Measurements from ENCODE around the gene BHMT. TPM values are rescaled to one million over a fixed set of nuclear protein-coding genes. Genes with fewer than 3 reads are reported as not detected.

BHMT gene
- total RNA-seq (under 1 TPM; 0.48 to 0.49 TPM), polyA plus RNA-seq (1 to 10 TPM in 1 of 2 donors, under 1 TPM in 1; 0.05 to 2.3 TPM)
- long read RNA-seq, donor 1, partial matches to known transcripts: 0 of 2 reads
- long read RNA-seq, donor 1, other reads (novel, unspliced or antisense): 0 of 2 reads
- long read RNA-seq, donor 2: 0 reads

DNA sequence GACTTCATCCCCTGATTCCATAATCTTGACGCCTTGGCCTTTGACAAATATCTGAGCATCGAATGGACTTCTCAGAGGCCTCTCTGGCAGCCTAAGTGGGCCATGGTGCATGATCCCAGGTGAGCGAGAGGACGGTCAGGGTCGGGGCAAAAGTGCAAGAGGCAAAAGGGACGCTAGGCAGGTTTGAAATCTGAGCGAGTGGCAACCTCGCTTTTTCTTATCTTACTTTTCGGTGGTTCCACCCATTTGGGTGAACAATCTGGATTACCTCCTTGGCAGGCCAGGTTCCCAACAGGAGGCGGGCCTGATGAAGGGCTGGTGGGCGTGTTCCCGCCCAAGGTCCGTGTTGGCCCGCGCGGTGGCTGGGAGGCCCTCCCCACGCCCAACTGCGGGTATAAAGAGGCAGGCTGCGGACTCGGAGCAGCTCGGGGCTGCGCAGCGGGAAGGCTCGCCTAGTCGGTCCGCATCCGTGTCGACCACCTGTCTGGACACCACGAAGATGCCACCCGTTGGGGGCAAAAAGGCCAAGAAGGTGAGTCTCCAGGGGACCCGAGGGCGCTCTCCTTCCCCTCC is at the start of gene BHMT:
Gene BHMT (plus strand): TSS at position 423 of the 573 bp plus-strand sequence. CDS start 77 bp downstream, at position 500.
- H3K27me3 ChIP-seq (ENCODE audit: control insufficient read depth in 1 of 2, insufficient read depth in 2 of 2, low read length in 1 of 2): no peaks in the 10 kb centered on the region
- H3K4me1 ChIP-seq (ENCODE audit: control insufficient read depth in 1 of 2, insufficient read depth in 2 of 2, low read length in 2 of 2): peaks cover 0 to 2% of the 10 kb centered on the region in 2 donors
- ATAC-seq (ENCODE audit: low FRiP score) (peak; percentile 36), DNase-seq (no peak)
- no peak within 1 kb of the TSS for H3K4me3 ChIP-seq (ENCODE audit: low read length in 2 of 2)
- no peaks in the 10 kb centered on the region for H3K9me3 ChIP-seq (ENCODE audit: control insufficient read depth, low read length)
- no peaks in the 10 kb centered on the region for H3K36me3 ChIP-seq (ENCODE audit: control insufficient read depth in 1 of 2, insufficient read depth in 2 of 2, low read length in 1 of 2)
- WGBS, 2 donors: 28 to 30% methylated on average over 32 of the region's 32 CpGs
- intact Hi-C loops (cut with DNase I): no loop called here
- H3K27ac ChIP-seq (ENCODE audit: low read depth in 1 of 2, low read length in 2 of 2): no peak within 1 kb of the TSS

- DNase-seq (no peak), ATAC-seq (ENCODE audit: low FRiP score) (no peak)
- no peaks in the 10 kb centered on the region for H3K36me3 ChIP-seq (ENCODE audit: control insufficient read depth in 1 of 2, insufficient read depth in 2 of 2, low read length in 1 of 2)
- 82 to 85% methylated on average over 3 of the region's 3 CpGs for WGBS, 2 donors
- H3K4me1 ChIP-seq (ENCODE audit: control insufficient read depth in 1 of 2, insufficient read depth in 2 of 2, low read length in 2 of 2): no peaks in the 10 kb centered on the region
- no peak overlapping the region for H3K27ac ChIP-seq (ENCODE audit: low read depth in 1 of 2, low read length in 2 of 2)
- H3K27me3 ChIP-seq (ENCODE audit: control insufficient read depth in 1 of 2, insufficient read depth in 2 of 2, low read length in 1 of 2): no peaks in the 10 kb centered on the region
- H3K4me3 ChIP-seq (ENCODE audit: low read length in 2 of 2): no peak overlapping the region
- H3K9me3 ChIP-seq (ENCODE audit: control insufficient read depth, low read length): no peaks in the 10 kb centered on the region
- intact Hi-C loops (cut with DNase I): no loop called here
These were observed 49.2 kb upstream of the BHMT start for GRCh38 chr5:79062436-79062835.

DNA sequence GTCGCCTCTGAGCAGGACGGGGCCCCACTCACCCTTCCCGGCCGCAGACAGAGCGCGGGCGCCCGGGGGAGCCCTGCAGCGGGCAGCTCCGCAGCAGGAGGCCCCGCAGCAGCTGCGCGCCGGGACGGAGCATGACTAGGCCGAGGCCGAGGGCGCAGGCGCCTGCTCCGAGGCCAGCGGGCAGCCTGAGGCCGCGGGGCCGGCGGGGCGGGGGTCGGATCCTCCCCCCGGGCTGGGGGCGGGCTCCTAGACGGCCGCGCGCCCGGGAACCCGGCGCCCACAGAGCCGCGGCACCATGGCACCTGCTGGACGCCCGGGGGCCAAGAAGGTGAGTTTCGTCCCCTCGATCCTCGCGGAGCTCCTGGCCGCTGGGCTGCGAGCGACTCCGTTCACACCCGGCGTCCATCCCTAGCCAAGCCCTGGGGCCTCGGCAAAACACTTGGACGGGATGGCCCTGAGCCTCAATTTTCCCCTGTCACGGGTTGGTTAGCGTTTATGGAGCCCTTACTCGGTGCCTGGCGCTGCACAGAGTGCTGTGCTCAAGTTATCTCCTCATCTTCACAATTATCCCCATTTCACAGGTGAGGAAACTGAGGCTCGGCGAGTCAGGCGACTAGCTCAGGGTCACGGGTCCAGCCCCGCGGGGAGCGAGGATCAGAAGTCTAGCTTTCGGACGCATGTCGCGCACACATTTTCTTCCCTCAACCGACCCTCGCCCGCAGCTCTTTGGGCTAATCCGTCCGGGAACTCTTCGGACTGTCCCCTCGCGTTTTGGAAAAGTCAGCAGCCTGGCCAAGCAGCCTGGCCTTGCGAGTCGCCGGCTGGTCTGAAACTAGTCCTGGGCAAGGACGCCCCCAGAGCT is 41.9 kb upstream of the BHMT start, which contains the start of the genes BHMT2 and DMGDH:
Gene BHMT2 (plus strand): TSS at position 280 of the 862 bp plus-strand sequence. CDS start 16 bp downstream, at position 296.
Gene DMGDH (minus strand): TSS at position 187 of the 862 bp plus-strand sequence. CDS start 54 bp downstream, at position 133.
- H3K4me3 ChIP-seq (ENCODE audit: low read length in 2 of 2): peak within 1 kb of the TSS; percentile 31 to 36
- H3K9me3 ChIP-seq (ENCODE audit: control insufficient read depth, low read length): no peaks in the 10 kb centered on the region
- no peaks in the 10 kb centered on the region for H3K36me3 ChIP-seq (ENCODE audit: control insufficient read depth in 1 of 2, insufficient read depth in 2 of 2, low read length in 1 of 2)
- peak within 1 kb of the TSS in 1 of 2 donors; percentile 29 for H3K27ac ChIP-seq (ENCODE audit: low read depth in 1 of 2, low read length in 2 of 2)
- no peaks in the 10 kb centered on the region for H3K27me3 ChIP-seq (ENCODE audit: control insufficient read depth in 1 of 2, insufficient read depth in 2 of 2, low read length in 1 of 2)
- 14 to 19% methylated on average over 56 to 79 of the region's 79 CpGs for WGBS, 2 donors
- peak; percentile 86 for ATAC-seq (ENCODE audit: low FRiP score)
- intact Hi-C loops (cut with DNase I): no loop called here
- DNase-seq: peak; percentile 69 to 83
- H3K4me1 ChIP-seq (ENCODE audit: control insufficient read depth in 1 of 2, insufficient read depth in 2 of 2, low read length in 2 of 2): no peaks in the 10 kb centered on the region

DNA sequence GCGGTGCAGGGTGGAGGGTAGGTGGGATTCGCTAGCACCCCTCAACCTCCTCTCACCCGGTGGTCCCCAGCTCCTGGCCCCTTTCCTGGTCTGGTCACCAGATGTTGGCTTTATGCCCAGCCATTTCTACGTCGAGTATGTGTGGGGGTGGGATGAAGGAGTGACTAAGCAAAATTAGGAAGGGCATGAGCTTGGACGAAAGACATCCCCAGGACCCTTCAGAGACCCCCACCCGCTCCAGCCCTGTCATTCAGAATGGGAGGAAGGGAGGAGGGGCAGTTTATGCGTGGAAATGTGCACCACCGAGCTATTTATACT is 41.3 kb upstream of the BHMT start:
- Histone ChIP-seq H3K9me3 (ENCODE audit: control insufficient read depth, low read length) (no peaks in the 10 kb centered on the region), H3K4me1 (ENCODE audit: control insufficient read depth in 1 of 2, insufficient read depth in 2 of 2, low read length in 2 of 2) (no peaks in the 10 kb centered on the region), H3K4me3 (ENCODE audit: low read length in 2 of 2) (peak overlapping the region in 1 of 2 donors; percentile 31), H3K27me3 (ENCODE audit: control insufficient read depth in 1 of 2, insufficient read depth in 2 of 2, low read length in 1 of 2) (no peaks in the 10 kb centered on the region), H3K36me3 (ENCODE audit: control insufficient read depth in 1 of 2, insufficient read depth in 2 of 2, low read length in 1 of 2) (no peaks in the 10 kb centered on the region), H3K27ac (ENCODE audit: low read depth in 1 of 2, low read length in 2 of 2) (peak overlapping the region in 1 of 2 donors; percentile 0)
- no peak for DNase-seq
- WGBS, 2 donors: 17 to 19% methylated on average over 9 of the region's 9 CpGs
- intact Hi-C loops (cut with DNase I): no loop called here
- ATAC-seq (ENCODE audit: low FRiP score): peak; percentile 60

- Histone ChIP-seq H3K36me3 (ENCODE audit: control insufficient read depth in 1 of 2, insufficient read depth in 2 of 2, low read length in 1 of 2) (no peaks in the 10 kb centered on the region), H3K4me3 (ENCODE audit: low read length in 2 of 2) (no peak overlapping the region), H3K9me3 (ENCODE audit: control insufficient read depth, low read length) (no peaks in the 10 kb centered on the region), H3K27ac (ENCODE audit: low read depth in 1 of 2, low read length in 2 of 2) (peak overlapping the region in 1 of 2 donors; percentile 5), H3K4me1 (ENCODE audit: control insufficient read depth in 1 of 2, insufficient read depth in 2 of 2, low read length in 2 of 2) (no peaks in the 10 kb centered on the region), H3K27me3 (ENCODE audit: control insufficient read depth in 1 of 2, insufficient read depth in 2 of 2, low read length in 1 of 2) (no peaks in the 10 kb centered on the region)
- ATAC-seq (ENCODE audit: low FRiP score) (no peak), DNase-seq (no peak)
- intact Hi-C loops (cut with DNase I): no loop called here
- 83 to 84% methylated on average over 6 of the region's 6 CpGs for WGBS, 2 donors
These were observed 37.0 kb upstream of the BHMT start for GRCh38 chr5:79074641-79075040.

DNA sequence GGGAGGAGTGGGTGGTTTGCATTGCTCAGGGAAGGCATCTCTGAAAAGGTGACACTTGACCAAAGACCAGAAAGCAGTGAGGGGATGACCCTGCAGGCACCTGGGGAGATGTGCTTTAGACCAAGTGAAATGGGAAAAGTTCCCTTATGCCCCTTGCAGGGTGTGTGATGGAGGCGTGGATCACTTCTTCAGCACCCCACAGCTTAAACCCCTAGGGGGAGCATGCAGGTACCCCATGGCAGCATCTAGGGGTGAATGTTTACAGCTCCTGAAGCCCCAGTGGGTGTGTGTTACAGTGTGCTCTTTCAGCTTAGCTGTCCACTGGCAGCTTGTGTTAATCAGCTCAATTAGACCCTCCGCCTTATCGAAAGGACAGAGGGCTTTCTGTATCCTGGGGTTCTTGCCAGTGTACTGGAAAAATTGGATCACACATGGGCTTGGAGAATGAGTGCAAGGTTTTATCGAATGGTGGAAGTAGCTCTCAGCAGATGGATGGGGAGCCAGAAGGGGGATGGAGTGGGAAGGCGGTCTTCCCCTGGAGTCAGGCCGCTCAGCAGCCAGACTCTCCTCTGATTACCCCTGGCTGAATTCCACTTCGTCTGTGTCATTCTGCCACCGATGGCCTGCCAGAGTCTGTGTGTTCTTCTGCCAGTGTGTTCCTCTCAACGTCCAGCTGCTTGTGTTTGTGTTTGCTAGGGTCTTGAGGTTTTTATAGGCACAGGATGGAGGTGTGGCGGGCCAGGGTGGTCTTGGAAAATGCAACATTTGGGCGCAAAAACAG is 35.8 kb upstream of the BHMT start:
- WGBS, 2 donors: 81 to 84% methylated on average over 11 of the region's 11 CpGs
- H3K27ac ChIP-seq (ENCODE audit: low read depth in 1 of 2, low read length in 2 of 2): no peak overlapping the region
- ATAC-seq (ENCODE audit: low FRiP score): no peak
- DNase-seq: no peak
- intact Hi-C loops (cut with DNase I): no loop called here
- H3K9me3 ChIP-seq (ENCODE audit: control insufficient read depth, low read length): no peaks in the 10 kb centered on the region
- H3K27me3 ChIP-seq (ENCODE audit: control insufficient read depth in 1 of 2, insufficient read depth in 2 of 2, low read length in 1 of 2): no peaks in the 10 kb centered on the region
- H3K4me3 ChIP-seq (ENCODE audit: low read length in 2 of 2): no peak overlapping the region
- H3K4me1 ChIP-seq (ENCODE audit: control insufficient read depth in 1 of 2, insufficient read depth in 2 of 2, low read length in 2 of 2): no peaks in the 10 kb centered on the region
- peaks cover 0 to 1% of the 10 kb centered on the region in 2 donors for H3K36me3 ChIP-seq (ENCODE audit: control insufficient read depth in 1 of 2, insufficient read depth in 2 of 2, low read length in 1 of 2)

DNA sequence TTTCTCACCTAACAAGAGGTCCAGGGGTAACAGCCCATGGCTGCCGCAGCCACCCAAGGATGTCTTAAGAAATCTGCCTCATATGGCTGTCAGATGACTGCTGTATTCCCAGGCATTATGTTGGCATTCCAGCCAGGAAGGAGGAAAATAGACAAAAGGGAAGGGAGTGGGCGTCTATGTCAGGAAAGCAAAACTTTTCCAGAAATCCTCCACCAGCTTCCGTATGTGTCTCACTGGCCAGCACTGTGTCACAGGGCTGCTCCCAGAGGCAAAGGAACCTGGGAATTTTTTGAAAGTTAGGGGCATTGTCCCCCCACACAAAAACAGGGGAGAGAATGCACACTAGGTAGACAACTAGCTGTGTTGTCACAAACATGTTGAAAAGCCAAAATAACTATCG is 34.8 kb upstream of the BHMT start:
- ATAC-seq (ENCODE audit: low FRiP score): no peak
- no peaks in the 10 kb centered on the region for H3K9me3 ChIP-seq (ENCODE audit: control insufficient read depth, low read length)
- 38 to 44% methylated on average over 4 of the region's 4 CpGs for WGBS, 2 donors
- H3K36me3 ChIP-seq (ENCODE audit: control insufficient read depth in 1 of 2, insufficient read depth in 2 of 2, low read length in 1 of 2): peaks cover 0 to 1% of the 10 kb centered on the region in 2 donors
- intact Hi-C loops (cut with DNase I): no loop called here
- H3K27me3 ChIP-seq (ENCODE audit: control insufficient read depth in 1 of 2, insufficient read depth in 2 of 2, low read length in 1 of 2): no peaks in the 10 kb centered on the region
- no peak for DNase-seq
- peak overlapping the region in 1 of 2 donors; percentile 47 for H3K27ac ChIP-seq (ENCODE audit: low read depth in 1 of 2, low read length in 2 of 2)
- no peak overlapping the region for H3K4me3 ChIP-seq (ENCODE audit: low read length in 2 of 2)
- no peaks in the 10 kb centered on the region for H3K4me1 ChIP-seq (ENCODE audit: control insufficient read depth in 1 of 2, insufficient read depth in 2 of 2, low read length in 2 of 2)

- Histone ChIP-seq H3K36me3 (ENCODE audit: control insufficient read depth in 1 of 2, insufficient read depth in 2 of 2, low read length in 1 of 2) (peaks cover 0 to 1% of the 10 kb centered on the region in 2 donors), H3K4me3 (ENCODE audit: low read length in 2 of 2) (no peak overlapping the region), H3K27me3 (ENCODE audit: control insufficient read depth in 1 of 2, insufficient read depth in 2 of 2, low read length in 1 of 2) (no peaks in the 10 kb centered on the region), H3K4me1 (ENCODE audit: control insufficient read depth in 1 of 2, insufficient read depth in 2 of 2, low read length in 2 of 2) (no peaks in the 10 kb centered on the region), H3K27ac (ENCODE audit: low read depth in 1 of 2, low read length in 2 of 2) (no peak overlapping the region), H3K9me3 (ENCODE audit: control insufficient read depth, low read length) (no peaks in the 10 kb centered on the region)
- ATAC-seq (ENCODE audit: low FRiP score) (no peak), DNase-seq (no peak)
- intact Hi-C loops (cut with DNase I): no loop called here
- WGBS, 2 donors: 64 to 67% methylated on average over 3 of the region's 3 CpGs
These were observed 33.8 kb upstream of the BHMT start for GRCh38 chr5:79077680-79078365.

Measured in aorta (tissue), 5 donors.